Keratinocyte (primary cell): ENCODE results near the gene SCD. TPM values are rescaled to one million over a fixed set of nuclear protein-coding genes. Genes with fewer than 3 reads are reported as not detected.

Experiments used
- DNase-seq: peaks from one replicate; pipeline ENCODE4 v3.0.0-alpha.2; 2011; ENCODE audit warnings: low read depth, missing footprints, low spot score
- FAIRE-seq: peaks from 2 replicates; lab custom pipeline; 2011; peaks lifted over from hg19 to GRCh38; lab: Jason Lieb, UNC
- H2AFZ ChIP-seq: 2 replicates; pipeline ENCODE4 v1.6.0; 2012; ENCODE audit warnings: low read length, control low read depth, inconsistent platforms; ENCODE audit not compliant: control insufficient read depth
- H3K27ac ChIP-seq: 2 replicates; pipeline ENCODE4 v1.5.1; 2011; ENCODE audit warnings: low read length; ENCODE audit not compliant: control insufficient read depth, insufficient read depth
- H3K27me3 ChIP-seq: 3 replicates; pipeline ENCODE4 v1.6.0; 2011; ENCODE audit warnings: low read length; ENCODE audit not compliant: control insufficient read depth, insufficient read depth; ENCODE audit errors: extremely low read depth
- H3K36me3 ChIP-seq, 2 experiments: 2 replicates in 1 of 2; 3 replicates in 1 of 2; pipeline ENCODE4 v1.5.1; 2011; ENCODE audit warnings: low read length in 2 of 2, mild to moderate bottlenecking in 1 of 2; ENCODE audit not compliant: control insufficient read depth in 2 of 2, insufficient read depth in 2 of 2; ENCODE audit errors: extremely low read depth in 1 of 2
- H3K4me1 ChIP-seq: 3 replicates; pipeline ENCODE4 v1.5.1; 2011; ENCODE audit warnings: low read length; ENCODE audit not compliant: control insufficient read depth, insufficient read depth; ENCODE audit errors: extremely low read depth
- H3K4me2 ChIP-seq: 3 replicates; pipeline ENCODE4 v1.6.0; 2011; ENCODE audit warnings: low read depth, low read length; ENCODE audit not compliant: control insufficient read depth, insufficient read depth; ENCODE audit errors: extremely low read depth
- H3K4me3 ChIP-seq, 3 experiments: fragments of 200-600 bp in 1 of 3; sonication (generic) in 1 of 3; 2 replicates in 2 of 3; 3 replicates in 1 of 3; pipeline ENCODE4 v1.5.1; 2011 to 2016; ENCODE audit warnings: low read length in 3 of 3, mild to moderate bottlenecking in 3 of 3, control low read depth in 2 of 3, inconsistent platforms in 1 of 3, low read depth in 1 of 3, mixed read lengths in 1 of 3, mixed run types in 1 of 3, moderate library complexity in 1 of 3; ENCODE audit not compliant: control insufficient read depth in 2 of 3, insufficient read depth in 2 of 3; ENCODE audit errors: extremely low read depth in 1 of 3
- H3K79me2 ChIP-seq: 2 replicates; pipeline ENCODE4 v1.6.0; 2012; ENCODE audit warnings: low read length; ENCODE audit not compliant: control insufficient read depth, insufficient read depth
- H3K9ac ChIP-seq: 3 replicates; pipeline ENCODE4 v1.6.0; 2011; ENCODE audit warnings: low read length; ENCODE audit not compliant: control insufficient read depth, insufficient read depth; ENCODE audit errors: extremely low read depth
- H3K9me1 ChIP-seq: 3 replicates; pipeline ENCODE4 v1.6.0; 2011; ENCODE audit warnings: low read length; ENCODE audit not compliant: control insufficient read depth, insufficient read depth; ENCODE audit errors: extremely low read depth
- H3K9me3 ChIP-seq: 2 replicates; pipeline ENCODE4 v1.5.1; 2012; ENCODE audit warnings: low read depth, low read length; ENCODE audit not compliant: control insufficient read depth
- H4K20me1 ChIP-seq: 3 replicates; pipeline ENCODE4 v1.6.0; 2011; ENCODE audit warnings: low read length; ENCODE audit not compliant: control insufficient read depth, insufficient read depth; ENCODE audit errors: extremely low read depth
- CTCF ChIP-seq, 3 experiments: IDR thresholded peaks in 1 of 3; conservative IDR thresholded peaks in 1 of 3; optimal IDR thresholded peaks in 1 of 3; 2 replicates in 2 of 3; 3 replicates in 1 of 3; pipeline versions ENCODE3 to v1.5.1; 2011; ENCODE audit warnings: low read length in 3 of 3, mild to moderate bottlenecking in 3 of 3, moderate library complexity in 2 of 3, control low read depth in 1 of 3, inconsistent platforms in 1 of 3; ENCODE audit not compliant: insufficient read depth in 2 of 3; ENCODE audit errors: extremely low read depth in 1 of 3
- EZH2 ChIP-seq: IDR thresholded peaks from one replicate; pipeline ENCODE4 v1.6.1; 2012; ENCODE audit warnings: inconsistent platforms, mild to moderate bottlenecking, low read length, moderate library complexity
- dilution Hi-C: fragments of 300-500 bp; cut with MboI; formaldehyde crosslinking; loops from one replicate; pipeline ENCODE4 v1.7.0; 2020; ENCODE audit warnings: low sequenced_read_pairs; ENCODE audit not compliant: extremely low pct_ligation_motif_present
- polyA plus RNA-seq, 5 experiments: library from polyadenylated mRNA; depleted of rRNA in 3 of 5; stranded (reverse) in 3 of 5; stranded (forward) in 1 of 5; unstranded in 1 of 5; fragments of >200 nt; gene quantifications; 1 replicate in 1 of 5; 2 replicates in 3 of 5; 3 replicates in 1 of 5; pipeline versions ENCODE4 v1.2.1 to v1.2.3, GENCODE V29; 2011 to 2012; ENCODE audit warnings: missing spikeins in 2 of 5, low read depth in 1 of 5, low replicate concordance in 1 of 5

The SCD gene
- polyA plus RNA-seq, 1 donor (not counting 4 experiments of a cell fraction or from before 2014, with no cell fraction given) = 1,275 TPM

- Histone ChIP-seq H3K36me3 (no peaks in the 10 kb centered on the region), H3K27ac (no peak overlapping the region), H3K4me3 (no peak overlapping the region), H3K27me3 (no peaks in the 10 kb centered on the region), H3K9me1 (no peaks in the 10 kb centered on the region), H3K4me2 (no peak overlapping the region), H3K4me1 (no peaks in the 10 kb centered on the region), H3K79me2 (no peaks in the 10 kb centered on the region), H4K20me1 (no peaks in the 10 kb centered on the region), H3K9ac (no peak overlapping the region), H3K9me3 (no peaks in the 10 kb centered on the region), H2AFZ (no peak overlapping the region)
- dilution Hi-C loops = no loop called here
- FAIRE-seq (no peak), DNase-seq (no peak)
- TF ChIP-seq EZH2 (no peak), CTCF (optimal IDR thresholded peaks at IDR 0.05 in 1 of 3, IDR thresholded peaks at IDR 0.05 in 1 of 3, conservative IDR thresholded peaks at IDR 0.05 in 1 of 3; ENCODE audit: extremely low read depth in 1 of 3, insufficient read depth in 2 of 3, low read length in 3 of 3) (no peak)
These were observed 54.7 kb downstream of the SCD start for GRCh38 chr10:100401631-100402328.

GRCh38 chr10:100403734-100404133 is 56.7 kb downstream of the SCD start:
- Histone ChIP-seq H3K4me1 (no peaks in the 10 kb centered on the region), H3K9ac (no peak overlapping the region), H4K20me1 (no peaks in the 10 kb centered on the region), H3K9me3 (no peaks in the 10 kb centered on the region), H3K27ac (no peak overlapping the region), H3K79me2 (no peaks in the 10 kb centered on the region), H2AFZ (no peak overlapping the region), H3K9me1 (no peaks in the 10 kb centered on the region), H3K4me2 (no peak overlapping the region), H3K27me3 (no peaks in the 10 kb centered on the region), H3K4me3 (no peak overlapping the region), H3K36me3 (no peaks in the 10 kb centered on the region)
- dilution Hi-C loops = no loop called here
- DNase-seq (no peak), FAIRE-seq (no peak)
- TF ChIP-seq EZH2 (no peak), CTCF (optimal IDR thresholded peaks at IDR 0.05 in 1 of 3, IDR thresholded peaks at IDR 0.05 in 1 of 3, conservative IDR thresholded peaks at IDR 0.05 in 1 of 3; ENCODE audit: extremely low read depth in 1 of 3, insufficient read depth in 2 of 3, low read length in 3 of 3) (no peak)
